ENCODE data around the gene SCNN1B. TPM values are rescaled to one million over a fixed set of nuclear protein-coding genes. Genes with fewer than 3 reads are reported as not detected.
"Not testable (repeated sequence)": the region's sequence is repeated elsewhere in the genome, so short reads cannot be mapped to it uniquely, and the experiment has no call there.

The SCNN1B gene
- total RNA-seq, 3 donors from 2014 or later: 3.0 to 18.0 (median 18.0) TPM

GRCh38 chr16:23359092-23359760, 57.1 kb downstream of the SCNN1B start:
- DNase-seq (ENCODE audit: low spot score in 2 of 2): no peak
- peaks cover 0 to 7% of the 10 kb centered on the region in 2 donors for H3K4me1 ChIP-seq
- H3K9me3 ChIP-seq: no peaks in the 10 kb centered on the region
- no peak for TF ChIP-seq POLR2AphosphoS5 (IDR thresholded peaks at IDR 0.05)
- TF ChIP-seq CTCF (IDR thresholded peaks at IDR 0.05): no peak
- TF ChIP-seq POLR2A (IDR thresholded peaks at IDR 0.05): no peak
- no peak overlapping the region for H3K4me3 ChIP-seq
- H3K27ac ChIP-seq: no peak overlapping the region
- no peaks in the 10 kb centered on the region for H3K36me3 ChIP-seq
- H3K27me3 ChIP-seq: no peaks in the 10 kb centered on the region
- intact Hi-C loops (cut with DNase I; ENCODE audit: low total_unique reads): no loop called here

- no peak for TF ChIP-seq CTCF (IDR thresholded peaks at IDR 0.05)
- TF ChIP-seq POLR2AphosphoS5 (IDR thresholded peaks at IDR 0.05): peak; percentile 49 to 77 (median 58)
- TF ChIP-seq POLR2A (IDR thresholded peaks at IDR 0.05): no peak
- H3K27me3 ChIP-seq: no peaks in the 10 kb centered on the region
- no peaks in the 10 kb centered on the region for H3K9me3 ChIP-seq
- peaks cover 0 to 7% of the 10 kb centered on the region in 2 donors for H3K4me1 ChIP-seq
- no peak overlapping the region for H3K4me3 ChIP-seq
- intact Hi-C loops (cut with DNase I; ENCODE audit: low total_unique reads): no loop called here
- H3K27ac ChIP-seq: peak overlapping the region; percentile 84
- DNase-seq (ENCODE audit: low spot score in 2 of 2): peak; percentile 86 to 94
- H3K36me3 ChIP-seq: no peaks in the 10 kb centered on the region
Observed at GRCh38 chr16:23362460-23363317, 60.6 kb downstream of the SCNN1B start.

- no peak overlapping the region for H3K4me3 ChIP-seq
- TF ChIP-seq CTCF (IDR thresholded peaks at IDR 0.05): no peak
- TF ChIP-seq POLR2AphosphoS5 (IDR thresholded peaks at IDR 0.05): no peak
- no peak for TF ChIP-seq POLR2A (IDR thresholded peaks at IDR 0.05)
- no peaks in the 10 kb centered on the region for H3K9me3 ChIP-seq
- H3K4me1 ChIP-seq: peaks cover 0 to 7% of the 10 kb centered on the region in 2 donors
- no peak for DNase-seq (ENCODE audit: low spot score in 2 of 2)
- H3K36me3 ChIP-seq: no peaks in the 10 kb centered on the region
- no peaks in the 10 kb centered on the region for H3K27me3 ChIP-seq
- intact Hi-C loops (cut with DNase I; ENCODE audit: low total_unique reads): no loop called here
- H3K27ac ChIP-seq: peak overlapping the region in 1 of 2 donors; percentile 17
Observed at GRCh38 chr16:23365602-23366240, 63.6 kb downstream of the SCNN1B start.

GRCh38 chr16:23366341-23366740, 64.2 kb downstream of the SCNN1B start:
- DNase-seq (ENCODE audit: low spot score in 2 of 2); H3K4me1 ChIP-seq; H3K27me3 ChIP-seq; H3K4me3 ChIP-seq; intact Hi-C loops (cut with DNase I; ENCODE audit: low total_unique reads); H3K36me3 ChIP-seq; H3K9me3 ChIP-seq: not testable (repeated sequence)
- H3K27ac ChIP-seq: peak overlapping the region in 1 of 2 donors; percentile 32

- DNase-seq (ENCODE audit: low spot score in 2 of 2): no peak
- Histone ChIP-seq H3K27me3 (no peaks in the 10 kb centered on the region), H3K4me1 (no peaks in the 10 kb centered on the region), H3K9me3 (no peaks in the 10 kb centered on the region), H3K27ac (no peak overlapping the region), H3K4me3 (no peak overlapping the region), H3K36me3 (no peaks in the 10 kb centered on the region)
- intact Hi-C loops (cut with DNase I; ENCODE audit: low total_unique reads): no loop called here
- TF ChIP-seq POLR2A (IDR thresholded peaks at IDR 0.05) (no peak), POLR2AphosphoS5 (IDR thresholded peaks at IDR 0.05) (no peak), CTCF (IDR thresholded peaks at IDR 0.05) (no peak)
Observed at GRCh38 chr16:23367564-23367963, 65.5 kb downstream of the SCNN1B start.

Measured in breast epithelium (tissue), 4 donors.